Activated CD4-positive, alpha-beta memory T cell treated with anti-CD3 and anti-CD28 coated beads for 36 hours (primary cell): ENCODE data around the gene TMEM273. TPM values are rescaled to one million over a fixed set of nuclear protein-coding genes. Genes with fewer than 3 reads are reported as not detected.

Experiments used
- CTCF ChIA-PET: fragments of 350-600 bp; sonication (Branson Sonifier 250); formaldehyde crosslinking; loops from one replicate; lab custom pipeline; 2021; ENCODE audit warnings: antibody characterized with exemption, inconsistent platforms; lab: Charles Lee
- POLR2A ChIA-PET: fragments of 350-600 bp; sonication (Branson Sonifier 250); formaldehyde crosslinking; loops from one replicate; lab custom pipeline; 2021; ENCODE audit warnings: antibody characterized with exemption; lab: Charles Lee
- DNase-seq: peaks from one replicate; pipeline ENCODE4 v3.0.0-alpha.2; 2020
- H3K27ac Mint-ChIP-seq: one replicate; pipeline ENCODE4 v1.8.0; 2021; ENCODE audit warnings: mixed read lengths
- H3K27me3 Mint-ChIP-seq: one replicate; pipeline ENCODE4 v1.8.0; 2021; ENCODE audit warnings: mixed read lengths
- H3K36me3 Mint-ChIP-seq: one replicate; pipeline ENCODE4 v1.8.0; 2021; ENCODE audit warnings: mixed read lengths
- H3K4me1 Mint-ChIP-seq: one replicate; pipeline ENCODE4 v1.8.0; 2021; ENCODE audit warnings: low read depth, mixed read lengths
- H3K4me3 Mint-ChIP-seq: one replicate; pipeline ENCODE4 v1.8.0; 2021; ENCODE audit warnings: mild to moderate bottlenecking, mixed read lengths
- H3K9me3 Mint-ChIP-seq: one replicate; pipeline ENCODE4 v1.8.0; 2021; ENCODE audit warnings: mixed read lengths
- intact Hi-C: fragments of 100-400 bp; cut with micrococcal nuclease; formaldehyde crosslinking; loops from one replicate; pipeline ENCODE4 v1.15.1; 2023
- total RNA-seq, 2 experiments: library from RNA; stranded (reverse); gene quantifications; one replicate each; pipeline ENCODE4 v1.2.3, GENCODE V29; 2021

TMEM273 gene
- total RNA-seq, 2 experiments from 2014 or later = 106 to 108 TPM

GRCh38 chr10:49160110-49160509 is 28.1 kb downstream of the TMEM273 start:
- Mint-ChIP-seq H3K4me3 (no peak overlapping the region), H3K36me3 (peaks cover 35% of the 10 kb centered on the region), H3K27me3 (peaks cover 8% of the 10 kb centered on the region), H3K4me1 (peaks cover 23% of the 10 kb centered on the region), H3K27ac (no peak overlapping the region), H3K9me3 (no peaks in the 10 kb centered on the region)
- POLR2A ChIA-PET = no interaction called here
- no peak for DNase-seq
- intact Hi-C loops = loop anchor here (5.0 kb wide), 2 partner anchors 83 to 357 kb away; no protein-coding TSS in a partner anchor
- CTCF ChIA-PET = no interaction called here

DNA sequence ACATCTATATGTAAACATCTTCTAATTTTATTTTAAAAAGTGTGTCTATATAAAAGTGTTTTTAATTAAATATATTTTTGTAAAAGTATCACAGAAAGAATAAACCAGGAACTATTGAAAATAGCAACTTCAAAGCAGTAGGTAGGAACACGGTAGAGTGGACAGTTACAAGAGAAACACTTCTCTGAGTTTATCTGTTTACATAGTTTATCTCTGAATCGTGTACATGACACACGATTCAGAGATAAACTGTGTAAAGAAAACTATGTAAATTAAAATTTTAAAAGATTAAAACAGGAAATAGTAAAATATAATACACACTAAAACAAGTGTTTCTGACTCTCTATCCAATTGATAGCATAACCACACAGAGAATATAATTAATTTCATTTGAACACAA is 29.3 kb downstream of the TMEM273 start:
- CTCF ChIA-PET = no interaction called here
- peaks cover 5% of the 10 kb centered on the region for H3K27me3 Mint-ChIP-seq
- peaks cover 11% of the 10 kb centered on the region for H3K4me1 Mint-ChIP-seq
- POLR2A ChIA-PET = no interaction called here
- H3K9me3 Mint-ChIP-seq = no peaks in the 10 kb centered on the region
- no peak overlapping the region for H3K4me3 Mint-ChIP-seq
- H3K36me3 Mint-ChIP-seq = peaks cover 25% of the 10 kb centered on the region
- no peak overlapping the region for H3K27ac Mint-ChIP-seq
- no peak for DNase-seq
- intact Hi-C loops = no loop called here

- no peak overlapping the region for H3K4me3 Mint-ChIP-seq
- peaks cover 8% of the 10 kb centered on the region for H3K27me3 Mint-ChIP-seq
- no peak overlapping the region for H3K27ac Mint-ChIP-seq
- no peaks in the 10 kb centered on the region for H3K9me3 Mint-ChIP-seq
- no peak for DNase-seq
- peaks cover 25% of the 10 kb centered on the region for H3K36me3 Mint-ChIP-seq
- POLR2A ChIA-PET = no interaction called here
- H3K4me1 Mint-ChIP-seq = peaks cover 11% of the 10 kb centered on the region
- intact Hi-C loops = no loop called here
- CTCF ChIA-PET = no interaction called here
These were observed 29.8 kb downstream of the TMEM273 start for GRCh38 chr10:49158404-49158803.

DNA sequence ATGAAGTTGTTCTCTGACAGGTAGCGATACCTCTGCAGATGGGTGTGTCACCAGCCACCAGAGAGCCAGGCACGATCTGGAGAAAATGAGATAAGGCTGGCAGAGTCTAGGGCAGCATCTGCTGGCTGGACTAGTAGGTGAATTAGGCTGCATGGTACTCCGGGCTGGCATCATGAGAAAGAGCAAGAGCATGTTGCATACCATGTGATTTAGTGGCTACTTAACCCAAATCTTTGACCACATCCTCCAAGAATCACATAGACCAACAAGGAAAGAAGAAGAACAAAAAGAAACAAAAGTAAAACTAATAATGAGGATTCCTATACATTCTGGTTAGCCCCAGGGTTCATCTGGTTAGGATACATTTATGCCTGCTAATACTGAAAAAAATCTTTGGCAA is 31.0 kb downstream of the TMEM273 start:
- no peaks in the 10 kb centered on the region for H3K9me3 Mint-ChIP-seq
- ChIA-PET CTCF (no interaction called here), POLR2A (no interaction called here)
- H3K4me3 Mint-ChIP-seq = no peak overlapping the region
- intact Hi-C loops = no loop called here
- DNase-seq = no peak
- peaks cover 14% of the 10 kb centered on the region for H3K27me3 Mint-ChIP-seq
- peaks cover 23% of the 10 kb centered on the region for H3K36me3 Mint-ChIP-seq
- H3K4me1 Mint-ChIP-seq = peaks cover 11% of the 10 kb centered on the region
- no peak overlapping the region for H3K27ac Mint-ChIP-seq

- H3K36me3 Mint-ChIP-seq = peaks cover 11% of the 10 kb centered on the region
These were observed 33.5 kb downstream of the TMEM273 start for GRCh38 chr10:49154641-49155040.

GRCh38 chr10:49153971-49154370 is 34.2 kb downstream of the TMEM273 start:
- Mint-ChIP-seq H3K4me3 (no peak overlapping the region), H3K27ac (no peak overlapping the region), H3K4me1 (peaks cover 6% of the 10 kb centered on the region), H3K36me3 (peaks cover 11% of the 10 kb centered on the region), H3K27me3 (peaks cover 11% of the 10 kb centered on the region), H3K9me3 (no peaks in the 10 kb centered on the region)
- ChIA-PET POLR2A (no interaction called here), CTCF (no interaction called here)
- no peak for DNase-seq
- intact Hi-C loops = no loop called here

More at GRCh38 chr10:49154641-49155040, 33.5 kb downstream of the TMEM273 start:
- ChIA-PET POLR2A (interaction anchor here (1.8 kb wide), 1 partner anchor 10 kb away, joined by 5 read pairs; no protein-coding TSS in a partner anchor), CTCF (no interaction called here)
- H3K4me3 Mint-ChIP-seq = no peak overlapping the region
- H3K4me1 Mint-ChIP-seq = peaks cover 6% of the 10 kb centered on the region
- no peaks in the 10 kb centered on the region for H3K9me3 Mint-ChIP-seq
- intact Hi-C loops = no loop called here
- H3K27me3 Mint-ChIP-seq = peaks cover 11% of the 10 kb centered on the region
- H3K27ac Mint-ChIP-seq = no peak overlapping the region
- no peak for DNase-seq

GRCh38 chr10:49153115-49153514 is 35.1 kb downstream of the TMEM273 start:
- no peak overlapping the region for H3K4me3 Mint-ChIP-seq
- H3K27me3 Mint-ChIP-seq = peaks cover 11% of the 10 kb centered on the region
- DNase-seq = no peak
- peak overlapping the region; percentile 10 for H3K27ac Mint-ChIP-seq
- ChIA-PET CTCF (no interaction called here), POLR2A (interaction anchor here (0.9 kb wide), 1 partner anchor 37 kb away, joined by 3 read pairs; no protein-coding TSS in a partner anchor)
- H3K36me3 Mint-ChIP-seq = peaks cover 7% of the 10 kb centered on the region
- peaks cover 5% of the 10 kb centered on the region for H3K9me3 Mint-ChIP-seq
- intact Hi-C loops = no loop called here
- H3K4me1 Mint-ChIP-seq = peaks cover 6% of the 10 kb centered on the region

DNA sequence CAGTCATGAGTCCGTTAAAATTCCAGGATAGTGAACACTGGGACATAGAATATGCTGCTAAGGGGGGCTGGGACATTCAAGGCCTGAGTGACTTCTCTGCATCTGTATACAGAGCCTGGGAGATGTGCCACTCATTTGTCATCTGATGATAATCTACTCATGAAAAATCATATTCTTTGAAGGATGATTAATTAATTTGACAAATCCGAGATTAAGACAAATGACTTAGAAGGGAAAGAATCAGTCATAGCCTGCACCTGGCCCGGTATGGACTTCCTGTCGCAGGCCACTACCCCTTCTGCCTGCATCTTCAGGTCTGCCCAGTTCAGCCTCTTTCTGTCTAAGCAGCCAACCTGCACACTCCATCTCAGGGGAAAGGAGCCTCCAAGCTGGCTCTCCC is 35.5 kb downstream of the TMEM273 start:
- intact Hi-C loops = no loop called here
- no peak overlapping the region for H3K27ac Mint-ChIP-seq
- CTCF ChIA-PET = no interaction called here
- peaks cover 5% of the 10 kb centered on the region for H3K36me3 Mint-ChIP-seq
- POLR2A ChIA-PET = interaction anchor here (0.9 kb wide), 1 partner anchor 37 kb away, joined by 3 read pairs; no protein-coding TSS in a partner anchor
- DNase-seq = no peak
- H3K4me1 Mint-ChIP-seq = peaks cover 4% of the 10 kb centered on the region
- H3K9me3 Mint-ChIP-seq = peaks cover 7% of the 10 kb centered on the region
- H3K27me3 Mint-ChIP-seq = peaks cover 9% of the 10 kb centered on the region
- no peak overlapping the region for H3K4me3 Mint-ChIP-seq

DNA sequence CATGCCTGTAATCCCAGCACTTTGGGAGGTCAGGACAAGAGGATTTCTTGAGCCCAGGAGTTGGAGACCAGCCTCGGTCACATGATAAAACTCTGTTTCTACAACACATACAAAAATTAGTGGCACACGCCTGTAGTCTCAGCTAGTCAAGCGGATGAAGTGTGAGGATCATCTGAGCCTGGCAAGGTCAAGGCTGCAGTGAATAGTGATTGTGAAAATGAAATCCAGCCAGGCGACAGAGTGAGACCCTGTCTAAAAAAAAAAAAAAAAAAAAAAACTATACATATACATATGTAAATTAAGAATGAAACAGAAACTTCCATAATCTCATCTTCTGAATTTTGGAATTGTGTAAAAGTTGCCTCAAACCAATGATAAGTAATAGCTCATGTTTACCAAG is 36.2 kb downstream of the TMEM273 start:
- DNase-seq = no peak
- Mint-ChIP-seq H3K36me3 (peaks cover 3% of the 10 kb centered on the region), H3K27me3 (peaks cover 9% of the 10 kb centered on the region), H3K27ac (no peak overlapping the region), H3K9me3 (peaks cover 12% of the 10 kb centered on the region), H3K4me1 (peaks cover 3% of the 10 kb centered on the region), H3K4me3 (no peak overlapping the region)
- intact Hi-C loops = no loop called here
- POLR2A ChIA-PET = no interaction called here
- CTCF ChIA-PET = interaction anchor here (1.2 kb wide), 1 partner anchor 12 kb away, joined by 3 read pairs; no protein-coding TSS in a partner anchor

- peaks cover 9% of the 10 kb centered on the region for H3K27me3 Mint-ChIP-seq
- POLR2A ChIA-PET = no interaction called here
- intact Hi-C loops = no loop called here
- CTCF ChIA-PET = interaction anchor here (1.2 kb wide), 1 partner anchor 13 kb away, joined by 3 read pairs; no protein-coding TSS in a partner anchor
- no peak for DNase-seq
- H3K9me3 Mint-ChIP-seq = peaks cover 12% of the 10 kb centered on the region
- peaks cover under 1% of the 10 kb centered on the region for H3K4me1 Mint-ChIP-seq
- H3K36me3 Mint-ChIP-seq = peaks cover under 1% of the 10 kb centered on the region
- no peak overlapping the region for H3K27ac Mint-ChIP-seq
- no peak overlapping the region for H3K4me3 Mint-ChIP-seq
These were observed 36.7 kb downstream of the TMEM273 start for GRCh38 chr10:49151481-49151880.

- Mint-ChIP-seq H3K4me1 (no peaks in the 10 kb centered on the region), H3K4me3 (no peak overlapping the region), H3K27ac (no peak overlapping the region), H3K36me3 (no peaks in the 10 kb centered on the region), H3K27me3 (peaks cover 9% of the 10 kb centered on the region), H3K9me3 (peaks cover 12% of the 10 kb centered on the region)
- ChIA-PET CTCF (no interaction called here), POLR2A (no interaction called here)
- DNase-seq = no peak
- intact Hi-C loops = no loop called here
These were observed 37.2 kb downstream of the TMEM273 start for GRCh38 chr10:49151025-49151445.

GRCh38 chr10:49150426-49150825 is 37.8 kb downstream of the TMEM273 start:
- CTCF ChIA-PET = no interaction called here

DNA sequence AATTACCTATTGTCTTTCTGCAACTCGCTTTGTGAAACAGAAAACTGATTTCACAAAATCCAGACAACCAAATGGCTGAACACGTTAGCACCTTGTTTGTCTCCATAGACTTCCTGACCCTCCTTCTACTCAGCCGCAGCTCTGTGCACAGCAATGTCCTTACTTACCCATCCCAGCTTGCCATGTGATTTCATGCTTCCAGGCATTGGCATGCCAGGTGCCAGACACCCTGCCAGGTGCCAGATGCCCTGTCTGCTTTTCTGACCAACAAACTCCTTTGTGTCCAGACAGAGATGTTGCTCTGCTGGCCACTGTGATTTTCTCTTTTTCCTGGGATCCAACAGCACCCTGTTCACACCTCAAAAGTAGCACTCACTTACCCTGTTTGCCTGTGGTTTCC is 38.3 kb downstream of the TMEM273 start:
- H3K4me1 Mint-ChIP-seq = no peaks in the 10 kb centered on the region
- no peak overlapping the region for H3K27ac Mint-ChIP-seq
- intact Hi-C loops = no loop called here
- peaks cover 9% of the 10 kb centered on the region for H3K27me3 Mint-ChIP-seq
- no peaks in the 10 kb centered on the region for H3K36me3 Mint-ChIP-seq
- ChIA-PET POLR2A (no interaction called here), CTCF (interaction anchor here (0.8 kb wide), 1 partner anchor 15 kb away, joined by 3 read pairs; no protein-coding TSS in a partner anchor)
- DNase-seq = no peak
- peaks cover 12% of the 10 kb centered on the region for H3K9me3 Mint-ChIP-seq
- H3K4me3 Mint-ChIP-seq = no peak overlapping the region

More at GRCh38 chr10:49150426-49150825, 37.8 kb downstream of the TMEM273 start:
- H3K36me3 Mint-ChIP-seq = no peaks in the 10 kb centered on the region
- DNase-seq = no peak
- no peak overlapping the region for H3K4me3 Mint-ChIP-seq
- POLR2A ChIA-PET = no interaction called here
- no peak overlapping the region for H3K27ac Mint-ChIP-seq
- H3K27me3 Mint-ChIP-seq = peaks cover 9% of the 10 kb centered on the region
- no peaks in the 10 kb centered on the region for H3K4me1 Mint-ChIP-seq
- peaks cover 12% of the 10 kb centered on the region for H3K9me3 Mint-ChIP-seq
- intact Hi-C loops = no loop called here
